PC-3 (cell line): Measurements from ENCODE around the gene DLGAP1. TPM values are rescaled to one million over a fixed set of nuclear protein-coding genes. Genes with fewer than 3 reads are reported as not detected.

Experiments
- ATAC-seq: fragments of 200-7000 bp; cut with Tn5 transposase; 2 replicates; pipeline ENCODE4 v1.9.1; 2020; ENCODE audit warnings: mild to moderate bottlenecking, moderate library complexity
- BruUV-seq: library from RNA; stranded (reverse); fragments of 400-500 nt; replicated peaks from 2 replicates; lab custom pipeline; 2021; lab: Mats Ljungman, UMichigan
- CTCF ChIA-PET: fragments of 300-600 bp; sonication (Branson Sonifier 250); formaldehyde crosslinking; loops from one replicate; lab custom pipeline; 2022; ENCODE audit warnings: antibody characterized with exemption; lab: Charles Lee
- POLR2A ChIA-PET: fragments of 300-600 bp; sonication (Branson Sonifier 250); formaldehyde crosslinking; loops from one replicate; lab custom pipeline; 2022; ENCODE audit warnings: antibody characterized with exemption; ENCODE audit not compliant: unreplicated experiment; lab: Charles Lee
- DNase-seq: peaks from one replicate; pipeline ENCODE4 v3.0.0-alpha.2; 2015
- H2AFZ ChIP-seq: fragments of 300-600 bp; sonication (generic); 2 replicates; pipeline ENCODE4 v1.6.0; 2016; ENCODE audit warnings: antibody characterized with exemption, low read length
- H3F3A ChIP-seq: fragments of 300-600 bp; sonication (generic); one replicate; pipeline ENCODE4 v1.6.0; 2017; ENCODE audit warnings: antibody characterized with exemption, low read length, control low read depth, mild to moderate bottlenecking; ENCODE audit not compliant: unreplicated experiment
- H3K27ac ChIP-seq: fragments of 300-600 bp; sonication (generic); 2 replicates; pipeline ENCODE4 v1.5.1; 2016; ENCODE audit warnings: mild to moderate bottlenecking, low read length
- H3K27me3 ChIP-seq: fragments of 300-600 bp; sonication (generic); 2 replicates; pipeline ENCODE4 v1.6.1; 2016; ENCODE audit warnings: low read length, mixed read lengths
- H3K36me3 ChIP-seq: fragments of 300-600 bp; sonication (generic); 2 replicates; pipeline ENCODE4 v1.6.1; 2016; ENCODE audit warnings: low read depth, mixed run types, low read length, mixed read lengths
- H3K4me1 ChIP-seq: fragments of 300-600 bp; sonication (generic); 2 replicates; pipeline ENCODE4 v1.5.1; 2016; ENCODE audit warnings: low read length; ENCODE audit not compliant: insufficient read depth
- H3K4me2 ChIP-seq: fragments of 300-600 bp; sonication (generic); 2 replicates; pipeline ENCODE4 v1.6.0; 2016; ENCODE audit warnings: low read length
- H3K4me3 ChIP-seq: fragments of 300-600 bp; sonication (generic); 2 replicates; pipeline ENCODE4 v1.5.1; 2016; ENCODE audit warnings: mild to moderate bottlenecking, low read length, mixed read lengths
- H3K79me2 ChIP-seq: fragments of 300-600 bp; sonication (generic); 2 replicates; pipeline ENCODE4 v1.6.1; 2017; ENCODE audit warnings: low read length, mixed read lengths
- H3K9ac ChIP-seq: fragments of 300-600 bp; sonication (generic); 2 replicates; pipeline ENCODE4 v1.6.0; 2016; ENCODE audit warnings: mild to moderate bottlenecking, low read length
- H3K9me2 ChIP-seq: fragments of 300-600 bp; sonication (generic); replicated peaks from 2 replicates; pipeline ENCODE4 v1.6.1; 2016; ENCODE audit warnings: mixed run types, low read length, mixed read lengths
- H3K9me3 ChIP-seq: fragments of 300-600 bp; sonication (generic); 2 replicates; pipeline ENCODE4 v1.6.1; 2016; ENCODE audit warnings: low read length, mixed read lengths
- H4K20me1 ChIP-seq: fragments of 300-600 bp; sonication (generic); 2 replicates; pipeline ENCODE4 v1.6.1; 2016; ENCODE audit warnings: low read length, mixed read lengths
- CTCF ChIP-seq: fragments of 300-600 bp; sonication (generic); conservative IDR thresholded peaks from 2 replicates; pipeline ENCODE4 v1.5.1; 2017; ENCODE audit warnings: antibody characterized with exemption, low read depth, mild to moderate bottlenecking, low read length
- EZH2 ChIP-seq: fragments of 300-600 bp; sonication (generic); IDR thresholded peaks from one replicate; pipeline ENCODE4 v1.6.1; 2017; ENCODE audit warnings: antibody characterized with exemption, mild to moderate bottlenecking, low read length; ENCODE audit not compliant: unreplicated experiment
- EZH2phosphoT487 ChIP-seq: fragments of 300-600 bp; sonication (generic); IDR thresholded peaks from 2 replicates; pipeline ENCODE4 v1.6.1; 2018; ENCODE audit warnings: mild to moderate bottlenecking, antibody characterized with exemption, low read length, borderline replicate concordance
- intact Hi-C: fragments of 100-400 bp; cut with micrococcal nuclease; formaldehyde crosslinking; loops from 2 replicates; pipeline ENCODE4 v1.9.0; 2023
- total RNA-seq: library from RNA; depleted of rRNA; stranded (reverse); fragments of >200 nt; gene quantifications from 2 replicates; pipeline ENCODE4 v1.2.3, GENCODE V29; 2014

DLGAP1 gene
- total RNA-seq, 1 experiment from 2014 or later = not detected

- H3K79me2 ChIP-seq = no peaks in the 10 kb centered on the region
- DNase-seq = no peak
- intact Hi-C loops = no loop called here
- H3K9me3 ChIP-seq = no peaks in the 10 kb centered on the region
- no peaks in the 10 kb centered on the region for H3K36me3 ChIP-seq
- H3K27me3 ChIP-seq = peaks cover 17% of the 10 kb centered on the region; the same call in 1 of the 2 replicates
- ChIA-PET CTCF (no interaction called here), POLR2A (no interaction called here)
- H4K20me1 ChIP-seq = no peaks in the 10 kb centered on the region
- H3F3A ChIP-seq = no peaks in the 10 kb centered on the region
- H3K9ac ChIP-seq = no peak overlapping the region
- H3K27ac ChIP-seq = no peak overlapping the region
- ATAC-seq = no peak
- no peak for TF ChIP-seq EZH2
- TF ChIP-seq CTCF = no peak; the same call in 1 of the 2 replicates
- TF ChIP-seq EZH2phosphoT487 = no peak
- H3K4me3 ChIP-seq = no peak overlapping the region
- no peak overlapping the region for H2AFZ ChIP-seq
- H3K9me2 ChIP-seq = no peaks in the 10 kb centered on the region
- H3K4me1 ChIP-seq = no peaks in the 10 kb centered on the region
- BruUV-seq = no TSS peak
- no peak overlapping the region for H3K4me2 ChIP-seq
Measured at GRCh38 chr18:3970929-3971328, 484.2 kb downstream of the DLGAP1 start.

DNA sequence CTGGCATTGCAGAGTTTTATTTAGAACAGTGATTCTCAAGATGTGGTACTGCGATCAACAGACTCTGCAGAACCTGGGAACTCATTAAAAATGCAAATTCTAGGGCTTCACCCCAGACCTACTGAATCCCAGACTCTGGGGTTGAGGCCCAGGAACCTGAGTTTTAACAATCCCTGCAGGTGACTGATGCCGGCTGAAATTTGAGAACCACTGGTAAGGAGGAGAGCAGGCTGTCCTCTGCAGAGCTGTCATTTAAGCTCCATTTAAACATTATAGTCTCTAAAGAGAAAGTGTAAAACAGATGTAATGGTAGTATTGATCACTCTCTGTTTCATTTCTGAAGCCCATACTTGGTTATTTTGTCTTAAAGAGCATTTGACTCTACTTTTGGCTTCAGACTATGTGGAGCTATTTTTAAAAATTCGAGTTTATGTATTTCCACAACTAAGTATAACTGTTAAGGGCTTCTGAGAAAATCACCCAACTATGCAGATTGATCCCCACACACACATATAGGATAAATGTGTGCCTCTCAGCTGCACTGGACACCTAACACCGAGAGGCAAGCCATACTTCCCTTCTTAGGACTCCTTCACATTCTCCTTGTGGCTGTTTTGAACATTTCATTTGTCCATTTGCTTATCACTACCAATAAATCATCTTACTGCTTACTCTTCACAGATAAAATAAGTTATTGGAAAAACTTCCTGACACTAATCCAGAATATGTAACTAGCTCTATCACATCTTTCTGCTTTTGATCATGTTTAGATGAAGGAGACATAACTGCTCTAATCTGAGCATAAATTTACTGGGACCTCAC, 487.5 kb downstream of the DLGAP1 start:
- TF ChIP-seq EZH2 (no peak), CTCF (no peak), EZH2phosphoT487 (no peak)
- Histone ChIP-seq H3K27ac (no peak overlapping the region), H3K9ac (no peak overlapping the region), H3K9me3 (no peaks in the 10 kb centered on the region), H2AFZ (no peak overlapping the region), H3K4me3 (no peak overlapping the region), H3K27me3 (peaks cover 17% of the 10 kb centered on the region; the same call in 1 of the 2 replicates), H3K36me3 (no peaks in the 10 kb centered on the region), H3K79me2 (no peaks in the 10 kb centered on the region), H3K4me1 (no peaks in the 10 kb centered on the region), H4K20me1 (no peaks in the 10 kb centered on the region), H3F3A (no peaks in the 10 kb centered on the region), H3K4me2 (no peak overlapping the region), H3K9me2 (no peaks in the 10 kb centered on the region)
- no peak for ATAC-seq
- no peak for DNase-seq
- ChIA-PET CTCF (no interaction called here), POLR2A (no interaction called here)
- BruUV-seq = no TSS peak
- intact Hi-C loops = no loop called here
